ENCODE data around the gene HDGF.

Gene HDGF

DNA sequence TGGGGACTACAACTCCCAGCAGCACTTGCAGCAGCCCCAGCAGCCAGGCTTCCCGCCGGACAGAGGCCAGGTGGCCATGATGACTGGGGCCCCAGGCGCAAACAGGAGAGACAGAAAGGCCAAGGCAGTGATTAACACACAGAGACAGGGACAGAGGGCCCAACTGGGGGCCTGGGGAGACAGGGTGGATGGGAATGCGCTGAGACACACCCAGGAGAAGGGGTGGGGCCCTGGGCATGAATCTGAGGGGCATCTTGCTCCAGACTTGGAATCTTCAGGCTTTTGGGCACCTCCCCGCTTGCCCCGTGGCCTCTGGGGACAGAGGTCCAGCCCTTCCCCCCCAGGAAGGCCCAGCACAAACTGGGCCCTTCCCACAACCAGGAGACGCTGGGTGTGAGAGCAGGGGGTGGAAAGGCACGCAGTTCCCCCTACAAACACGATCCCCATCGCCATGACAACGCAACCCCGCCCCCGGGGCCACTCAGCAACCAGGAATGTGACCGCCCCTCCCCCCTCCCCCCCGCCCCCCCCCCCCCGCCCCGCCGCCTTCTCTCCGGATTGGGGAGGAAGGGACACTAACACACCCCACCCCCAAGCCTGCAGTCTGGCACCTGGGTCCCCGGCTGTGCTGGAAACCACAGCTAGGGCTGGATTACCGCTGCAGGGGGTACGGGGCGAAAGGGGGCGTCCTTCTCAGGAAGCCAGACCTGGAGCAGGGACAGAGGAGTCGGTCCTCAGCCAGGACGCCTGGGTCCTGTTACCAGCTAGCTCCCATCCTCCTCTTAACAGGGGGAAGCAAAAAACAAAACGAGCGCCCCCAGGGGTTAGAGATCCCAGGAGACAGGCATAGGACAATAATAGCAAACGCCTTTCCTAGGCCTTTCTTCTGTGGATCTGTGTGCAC is 4.5 kb downstream of the HDGF start:
- peak in 1 of 2 donors; percentile 31 for DNase-seq (ENCODE audit: low read depth in 2 of 2)

GRCh38 chr1:156746406-156746727 is 5.1 kb downstream of the HDGF start:
- no peak for DNase-seq (ENCODE audit: low read depth in 2 of 2)

DNA sequence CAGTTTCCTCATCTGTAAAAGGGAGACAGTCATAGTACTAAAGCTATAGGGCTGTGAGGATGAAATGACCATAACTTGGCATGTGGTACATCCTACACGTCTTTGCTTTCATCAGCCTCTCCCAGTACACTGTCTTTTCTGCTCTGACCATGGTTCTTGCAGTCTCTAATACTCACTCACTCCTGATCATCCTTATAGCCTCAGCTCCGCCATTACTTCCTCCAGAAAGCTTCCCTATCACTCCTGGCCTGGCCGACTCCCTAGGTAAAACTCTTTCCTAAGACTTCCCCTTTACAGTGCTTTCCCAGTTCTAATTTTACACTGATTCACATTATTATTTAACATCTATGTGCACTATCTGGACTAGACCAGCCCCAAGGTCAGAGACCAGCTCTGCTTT is 5.6 kb downstream of the HDGF start:
- DNase-seq (ENCODE audit: low read depth in 2 of 2): no peak

DNA sequence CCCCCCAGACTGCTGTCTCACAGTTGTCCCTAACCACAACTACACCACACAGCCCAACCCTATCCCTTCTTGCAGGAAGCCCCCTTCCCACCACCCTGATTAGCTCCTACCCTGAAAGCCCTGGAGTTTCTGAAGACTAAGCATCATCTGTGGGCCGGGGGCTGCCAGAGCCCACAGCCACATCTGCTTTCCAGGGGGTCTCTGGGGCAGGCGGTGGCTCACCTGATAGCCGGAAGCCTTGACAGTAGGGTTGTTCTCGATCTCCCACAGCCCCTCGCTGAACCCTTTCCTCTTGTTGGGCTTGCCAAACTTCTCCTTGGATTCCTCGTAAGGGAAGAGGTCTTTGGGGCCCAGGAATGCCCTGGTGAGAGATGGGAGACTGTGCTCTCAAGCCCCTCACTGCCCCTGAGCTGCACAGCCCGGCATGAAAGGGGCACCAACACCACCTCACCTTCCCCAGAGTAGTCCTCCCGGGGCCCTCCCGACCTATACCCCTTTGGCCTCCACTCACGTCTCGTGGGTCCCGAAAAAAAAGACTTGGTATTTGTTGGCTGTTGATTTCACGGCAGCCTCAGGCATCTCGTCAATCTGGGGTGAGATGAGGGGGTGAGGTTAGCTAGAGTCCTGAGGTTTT is 6.6 kb downstream of the HDGF start:
- DNase-seq (ENCODE audit: low read depth in 2 of 2): no peak

GRCh38 chr1:156744344-156744743 is 7.1 kb downstream of the HDGF start:
- DNase-seq (ENCODE audit: low read depth in 2 of 2): no peak

DNA sequence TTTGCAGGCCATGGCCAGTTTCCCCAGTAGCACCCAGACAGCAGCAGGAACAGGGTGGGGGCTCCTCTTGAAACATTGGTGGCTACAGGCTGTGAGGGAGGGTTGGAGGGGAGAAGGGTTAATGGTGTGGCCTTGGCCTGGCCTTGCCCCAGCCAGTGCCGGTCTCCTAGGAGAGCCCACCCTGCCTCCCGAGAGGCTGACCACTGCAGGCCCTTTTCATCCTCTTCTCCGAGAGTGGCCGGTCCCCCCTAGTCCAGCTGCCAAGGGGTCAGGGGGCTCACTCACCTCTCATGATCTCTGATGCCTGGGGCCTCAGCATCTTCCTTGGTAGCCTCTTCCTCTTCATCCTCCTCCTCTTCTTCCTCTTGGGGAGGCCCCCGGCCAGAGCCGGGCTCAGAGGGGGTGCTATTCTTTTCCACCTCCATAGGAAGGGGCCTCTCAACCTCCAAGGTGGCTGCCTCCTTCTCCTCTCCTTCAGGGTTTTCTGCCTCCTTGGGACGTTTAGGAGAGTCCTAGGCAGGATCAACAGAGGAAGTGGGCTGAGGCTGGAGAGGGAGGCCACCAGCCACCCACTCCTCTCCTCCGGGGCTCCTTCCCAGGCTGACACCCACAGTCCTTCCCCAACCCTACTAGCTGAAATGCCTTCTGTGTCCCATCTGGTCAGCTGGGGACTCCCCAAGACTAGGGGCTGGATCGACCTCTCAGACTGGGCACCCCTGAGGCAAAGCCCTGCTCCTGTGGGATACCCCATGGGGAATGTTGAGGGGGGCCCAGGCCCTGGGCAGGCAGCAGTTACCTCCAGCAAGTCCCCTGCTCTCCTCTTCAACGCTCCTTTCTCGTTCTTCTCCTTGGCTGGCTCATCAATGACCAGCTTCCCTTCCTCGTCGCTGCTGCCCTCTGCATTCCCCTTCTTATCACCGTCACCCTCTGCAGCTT is 7.8 kb downstream of the HDGF start:
- no peak for DNase-seq (ENCODE audit: low read depth in 2 of 2)

DNA sequence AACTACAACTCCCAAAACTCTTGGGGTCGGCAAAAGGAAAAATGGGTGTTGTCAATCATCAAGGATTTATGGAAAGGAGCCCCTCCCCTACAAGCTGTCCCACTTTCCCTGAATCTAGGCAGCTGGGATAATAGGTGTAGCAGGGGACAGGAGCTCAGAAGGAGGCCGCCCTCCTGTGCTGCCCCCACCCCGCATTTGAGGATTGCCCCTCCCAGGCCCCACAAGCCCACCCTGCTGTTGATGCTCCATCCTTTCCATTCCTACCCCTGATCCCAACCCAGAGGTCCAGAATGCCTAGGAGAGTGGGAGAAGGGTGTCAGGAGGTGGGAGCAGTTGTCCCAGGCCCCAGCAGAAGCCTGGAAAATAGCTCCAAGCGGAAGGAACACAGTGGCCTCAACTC is 8.7 kb downstream of the HDGF start:
- no peak for DNase-seq (ENCODE audit: low read depth in 2 of 2)

- DNase-seq (ENCODE audit: low read depth in 2 of 2): no peak
Measured at GRCh38 chr1:156742017-156742416, 9.5 kb downstream of the HDGF start.

DNA sequence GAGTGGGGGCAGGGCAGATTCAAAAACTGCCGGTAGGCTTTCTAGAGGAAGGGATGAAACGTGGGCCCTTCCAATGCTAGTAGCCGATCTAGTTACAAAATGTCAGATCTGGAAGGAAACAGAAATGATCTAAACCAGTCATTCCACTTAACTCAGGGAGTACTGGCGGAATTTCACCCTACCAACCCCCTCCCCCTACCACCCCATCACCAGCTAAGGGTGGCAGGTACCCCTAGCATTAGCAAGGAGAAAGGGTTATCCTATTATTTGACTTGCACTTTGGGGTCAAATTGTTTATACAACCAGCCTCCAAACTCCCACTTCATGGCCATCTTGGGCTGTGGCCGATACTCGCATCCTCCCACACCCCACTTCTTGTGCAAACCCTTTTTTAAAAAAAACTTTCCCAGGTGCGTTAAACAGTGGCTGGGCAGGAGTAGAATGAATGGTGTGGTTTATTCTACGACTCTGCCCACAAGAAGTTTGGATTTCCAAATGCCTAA is 9.9 kb downstream of the HDGF start:
- no peak for DNase-seq (ENCODE audit: low read depth in 2 of 2)

- DNase-seq (ENCODE audit: low read depth in 2 of 2): peak; percentile 90
Measured at GRCh38 chr1:156740741-156741480, 10.6 kb downstream of the HDGF start, which contains the start of gene MRPL24. Gene MRPL24 (minus strand): TSS chr1:156741088. CDS start chr1:156738704, 2,384 bp downstream.

GRCh38 chr1:156740237-156740740 is 11.2 kb downstream of the HDGF start:
- DNase-seq (ENCODE audit: low read depth in 2 of 2): no peak

GRCh38 chr1:156738916-156739315 is 12.6 kb downstream of the HDGF start:
- DNase-seq (ENCODE audit: low read depth in 2 of 2): no peak

DNA sequence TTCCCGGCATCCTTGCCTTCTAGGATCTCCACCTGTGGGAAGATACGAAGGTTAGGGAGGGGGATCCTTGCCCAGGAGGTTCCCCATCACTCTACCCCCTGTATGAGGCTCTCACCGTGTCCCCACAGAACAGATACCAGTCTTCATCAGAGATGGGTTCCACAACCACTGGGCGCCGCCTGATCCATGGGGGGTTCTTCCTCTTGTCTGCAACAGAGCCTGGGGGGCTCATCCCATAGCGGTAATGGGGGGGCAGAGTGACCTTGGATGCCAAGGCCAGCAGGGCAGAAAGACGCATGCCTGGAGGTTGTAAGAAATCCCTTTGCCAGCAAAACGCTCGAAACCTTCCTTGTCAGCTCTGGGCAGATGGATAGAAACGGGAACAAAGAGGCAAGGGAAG is 13.1 kb downstream of the HDGF start:
- DNase-seq (ENCODE audit: low read depth in 2 of 2): no peak

GRCh38 chr1:156733989-156734584 is 17.4 kb downstream of the HDGF start:
- DNase-seq (ENCODE audit: low read depth in 2 of 2): no peak

- DNase-seq (ENCODE audit: low read depth in 2 of 2): peak; percentile 82 to 89
Measured at GRCh38 chr1:156728599-156729462, 22.6 kb downstream of the HDGF start, which contains the start of gene ISG20L2. Gene ISG20L2 (minus strand): TSS chr1:156728766. CDS start chr1:156727652, 1,114 bp downstream.

DNA sequence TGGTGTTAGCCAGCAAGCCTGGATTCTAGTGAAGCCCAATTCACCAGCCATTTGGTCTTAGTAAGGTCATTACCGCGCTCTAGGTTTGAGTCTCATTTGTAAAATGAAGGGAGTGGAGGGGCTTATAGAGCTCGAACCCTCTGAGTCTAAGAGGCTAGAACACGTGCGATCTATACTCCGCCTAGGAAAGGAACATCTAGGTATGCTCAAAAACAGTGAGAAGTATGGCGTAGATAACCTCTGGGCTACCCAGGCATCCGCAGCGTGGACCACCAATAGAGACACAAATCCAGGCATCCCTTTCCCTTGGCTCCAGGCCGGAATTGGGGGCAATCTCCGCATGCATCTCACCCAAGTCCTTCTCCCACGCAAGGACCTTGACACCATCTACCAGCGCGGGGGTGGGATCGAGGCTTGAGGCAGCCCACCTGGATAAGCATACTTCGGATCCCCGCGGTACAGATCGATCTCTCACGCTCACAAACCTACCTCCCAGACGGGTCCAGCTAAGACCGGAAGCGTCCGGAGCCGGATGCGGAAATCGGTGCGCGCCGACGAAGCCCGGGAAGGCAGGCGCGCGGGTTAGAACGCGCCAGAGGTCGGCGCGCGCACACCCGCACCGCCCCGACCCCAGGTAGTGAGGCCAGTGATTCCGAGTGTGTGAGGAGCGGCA is 23.4 kb downstream of the HDGF start, which contains the start of gene METTL25B:
METTL25B (plus strand) TSS at position 544 of the 673 bp plus-strand sequence. CDS start 636 bp downstream, outside the sequence.
- DNase-seq (ENCODE audit: low read depth in 2 of 2): peak; percentile 42 to 49

DNA sequence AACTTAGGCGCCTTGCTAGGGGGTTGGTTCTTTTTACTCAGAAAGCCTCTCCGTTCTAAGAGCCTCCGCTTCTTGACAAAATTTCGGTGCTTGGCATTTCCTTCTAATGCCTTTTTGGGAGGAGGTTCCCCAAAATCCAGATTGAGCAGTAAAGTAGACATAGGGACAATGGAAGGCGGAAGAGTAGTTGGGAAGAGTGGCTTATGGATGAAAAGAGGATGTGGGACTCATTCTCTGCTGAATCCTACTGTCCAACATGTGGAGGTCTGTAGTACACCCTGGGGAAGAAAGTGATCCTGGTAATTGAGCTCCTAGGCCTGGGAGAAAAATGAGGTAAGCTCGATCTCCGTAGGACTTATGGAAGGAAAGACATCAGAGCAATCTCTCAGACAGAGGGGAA is 24.0 kb downstream of the HDGF start:
- no peak for DNase-seq (ENCODE audit: low read depth in 2 of 2)

DNA sequence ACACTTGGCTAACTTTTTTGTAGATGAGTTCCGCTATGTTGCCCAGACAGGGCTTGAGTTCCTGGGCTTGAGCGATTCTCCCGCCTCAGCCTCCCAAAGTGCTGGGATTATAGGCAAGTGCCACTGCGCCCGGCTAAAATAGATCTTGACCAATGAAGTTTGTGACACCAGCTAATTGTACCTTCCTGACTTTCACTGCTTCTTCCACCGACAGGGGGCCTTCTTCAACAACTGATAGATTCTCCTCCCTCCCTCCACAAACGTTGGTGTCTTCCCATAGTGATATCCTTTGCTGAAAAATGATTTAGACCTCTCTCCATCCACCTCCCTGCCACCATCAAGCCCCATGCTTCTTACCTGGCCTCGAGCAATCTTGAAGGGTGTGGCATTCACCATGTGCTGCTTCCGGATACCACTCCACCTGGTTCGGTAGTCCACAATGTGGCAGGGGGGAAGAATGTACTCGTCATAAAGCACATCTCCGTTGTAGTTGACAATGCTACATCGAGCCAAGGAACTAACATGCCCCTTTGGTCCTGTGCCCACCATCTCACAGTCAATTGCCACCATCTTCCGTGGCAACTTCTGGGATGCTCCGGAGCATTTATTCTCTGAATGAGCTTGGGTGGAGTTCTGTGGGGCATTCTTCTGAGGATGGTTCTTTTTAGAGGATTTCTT is 24.8 kb downstream of the HDGF start:
- DNase-seq (ENCODE audit: low read depth in 2 of 2): peak in 1 of 2 donors; percentile 30

All from stimulated activated CD8-positive, alpha-beta memory T cell treated with anti-CD3 and anti-CD28 coated beads, Interleukin-2, amount 100 ng/mL, for 1 hour (primary cell).